ENCODE data around the gene SLC45A2. TPM values are rescaled to one million over a fixed set of nuclear protein-coding genes. Genes with fewer than 3 reads are reported as not detected.

SLC45A2 gene
- total RNA-seq, 1 experiment from 2014 or later, result not detected

DNA sequence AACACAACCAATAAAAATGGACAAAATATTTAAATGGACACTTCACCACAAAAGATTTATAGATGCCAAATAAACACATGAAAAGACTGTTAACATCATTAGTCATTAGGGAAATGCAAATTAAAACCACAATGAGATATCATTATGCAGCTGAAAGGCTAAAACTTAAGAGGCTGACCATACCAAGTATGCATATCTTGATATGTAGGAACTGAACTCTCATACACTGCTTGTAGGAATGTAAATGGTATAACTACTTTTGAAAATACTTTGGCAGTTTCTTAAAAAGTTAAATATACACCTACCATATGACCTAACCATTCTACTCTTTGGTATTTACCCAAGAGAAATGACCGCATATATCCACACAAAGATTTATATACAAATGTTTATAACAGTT lies 79.1 kb downstream of the SLC45A2 start:
- no peaks in the 10 kb centered on the region; the same call in 1 of the 2 replicates for H3K27me3 Mint-ChIP-seq (ENCODE audit: low read depth)
- Histone ChIP-seq H3K4me1 (ENCODE audit: insufficient read depth, low read length) (no peaks in the 10 kb centered on the region), H3K9ac (ENCODE audit: extremely low read depth, insufficient read length, low read length) (no peak overlapping the region), H2AK5ac (ENCODE audit: insufficient read length, low read length) (no peak overlapping the region), H3K23me2 (ENCODE audit: insufficient read length, low read depth, low read length, poor library complexity, severe bottlenecking) (no peaks in the 10 kb centered on the region), H3K27ac (ENCODE audit: insufficient read length, low read depth, low read length) (no peak overlapping the region), H3K23ac (ENCODE audit: insufficient read length, low read depth, low read length) (no peak overlapping the region), H3K56ac (ENCODE audit: insufficient read length, low read depth, low read length) (no peak overlapping the region), H3K4me2 (ENCODE audit: insufficient read depth, insufficient read length, low read length) (no peak overlapping the region), H4K5ac (ENCODE audit: insufficient read length, low read depth, low read length) (no peak overlapping the region), H3K18ac (ENCODE audit: insufficient read length, low read depth, low read length) (no peak overlapping the region), H3K4ac (ENCODE audit: low read depth, low read length) (no peak overlapping the region), H2AFZ (ENCODE audit: low read length) (no peak overlapping the region), H4K20me1 (ENCODE audit: control insufficient read depth, insufficient read depth, insufficient read length) (no peaks in the 10 kb centered on the region), H3K9me3 (ENCODE audit: control insufficient read depth, low read depth, low read length) (peaks cover 7% of the 10 kb centered on the region), H3K27me3 (ENCODE audit: insufficient read depth, low read length) (no peaks in the 10 kb centered on the region), H3K14ac (ENCODE audit: insufficient read depth, low read length) (no peak overlapping the region), H4K91ac (ENCODE audit: insufficient read length, low read depth, low read length) (no peak overlapping the region), H3K79me1 (ENCODE audit: insufficient read depth, low read depth, low read length, poor library complexity, severe bottlenecking) (no peaks in the 10 kb centered on the region), H2BK5ac (ENCODE audit: insufficient read length, low read length) (no peak overlapping the region), H4K8ac (replicated peaks; ENCODE audit: insufficient read length, low read depth, low read length) (no peak overlapping the region), H2BK12ac (ENCODE audit: insufficient read length, low read depth, low read length) (no peak overlapping the region), H2BK120ac (ENCODE audit: low read depth, low read length, poor library complexity, severe bottlenecking) (no peak overlapping the region), H2BK20ac (ENCODE audit: low read depth, low read length, poor library complexity, severe bottlenecking) (no peak overlapping the region), H2BK15ac (ENCODE audit: low read depth, low read length) (no peak overlapping the region), H3T11ph (ENCODE audit: low read length) (no peak overlapping the region), H3K79me2 (ENCODE audit: insufficient read depth, low read length) (no peaks in the 10 kb centered on the region)
- WGBS (ENCODE audit: extremely low coverage, insufficient read length, low lambda C conversion rate), result no CpG with 5 or more reads among the region's 1 CpG
- no peak overlapping the region for H3K4me3 Mint-ChIP-seq
- H3K36me3 Mint-ChIP-seq (ENCODE audit: insufficient read depth in 1 of 3, low read depth in 3 of 3), result peaks cover 11 to 38% (median 22%) of the 10 kb centered on the region in 3 experiments
- H3K9me3 Mint-ChIP-seq, result peaks cover 33 to 35% of the 10 kb centered on the region in 2 experiments
- H3K4me1 Mint-ChIP-seq, result peaks cover 2 to 5% of the 10 kb centered on the region in 2 experiments; a peak in 1 of 4 replicates
- TF ChIP-seq, protein P1, sequence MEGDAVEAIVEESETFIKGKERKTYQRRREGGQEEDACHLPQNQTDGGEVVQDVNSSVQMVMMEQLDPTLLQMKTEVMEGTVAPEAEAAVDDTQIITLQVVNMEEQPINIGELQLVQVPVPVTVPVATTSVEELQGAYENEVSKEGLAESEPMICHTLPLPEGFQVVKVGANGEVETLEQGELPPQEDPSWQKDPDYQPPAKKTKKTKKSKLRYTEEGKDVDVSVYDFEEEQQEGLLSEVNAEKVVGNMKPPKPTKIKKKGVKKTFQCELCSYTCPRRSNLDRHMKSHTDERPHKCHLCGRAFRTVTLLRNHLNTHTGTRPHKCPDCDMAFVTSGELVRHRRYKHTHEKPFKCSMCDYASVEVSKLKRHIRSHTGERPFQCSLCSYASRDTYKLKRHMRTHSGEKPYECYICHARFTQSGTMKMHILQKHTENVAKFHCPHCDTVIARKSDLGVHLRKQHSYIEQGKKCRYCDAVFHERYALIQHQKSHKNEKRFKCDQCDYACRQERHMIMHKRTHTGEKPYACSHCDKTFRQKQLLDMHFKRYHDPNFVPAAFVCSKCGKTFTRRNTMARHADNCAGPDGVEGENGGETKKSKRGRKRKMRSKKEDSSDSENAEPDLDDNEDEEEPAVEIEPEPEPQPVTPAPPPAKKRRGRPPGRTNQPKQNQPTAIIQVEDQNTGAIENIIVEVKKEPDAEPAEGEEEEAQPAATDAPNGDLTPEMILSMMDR (conservative IDR thresholded peaks at IDR 0.05), result no peak
- no peak for DNase-seq
- H3K27ac Mint-ChIP-seq, result no peak overlapping the region
